HepG2 (cell line): ENCODE measurements around the gene TXNRD2. TPM values are rescaled to one million over a fixed set of nuclear protein-coding genes. Genes with fewer than 3 reads are reported as not detected.

Experiments used
- AKAP8 ChIP-seq: sonication (generic); formaldehyde crosslinking; IDR thresholded peaks from 2 replicates; pipeline ENCODE4 v1.5.1; 2020; ENCODE audit warnings: mild to moderate bottlenecking, missing genetic modification reagents
- ETV6 ChIP-seq: sonication (generic); formaldehyde crosslinking; conservative IDR thresholded peaks from 2 replicates; pipeline ENCODE4 v1.4.0; 2020; ENCODE audit warnings: missing genetic modification reagents
- MED1 ChIP-seq: sonication (generic); formaldehyde crosslinking; IDR thresholded peaks from 2 replicates; pipeline ENCODE4 v1.4.0; 2020; ENCODE audit warnings: missing genetic modification reagents
- RARA ChIP-seq: IDR thresholded peaks from 2 replicates; pipeline ENCODE4 v1.6.1; 2016; ENCODE audit warnings: missing genetic modification reagents, missing compliant biosample characterization
- SSRP1 ChIP-seq: IDR thresholded peaks from 2 replicates; pipeline ENCODE4 v1.6.1; 2016; ENCODE audit warnings: control low read depth
- ZNF333 ChIP-seq: sonication (generic); formaldehyde crosslinking; IDR thresholded peaks from 2 replicates; pipeline ENCODE4 v1.4.0; 2020; ENCODE audit warnings: mild to moderate bottlenecking, missing genetic modification reagents, borderline replicate concordance
- ZSCAN31 ChIP-seq: sonication (generic); formaldehyde crosslinking; IDR thresholded peaks from 2 replicates; pipeline ENCODE4 v1.5.0; 2020; ENCODE audit warnings: low read depth, mild to moderate bottlenecking, missing genetic modification reagents
- polyA plus RNA-seq, 8 experiments: library from polyadenylated mRNA; depleted of rRNA in 3 of 8; stranded (reverse) in 7 of 8; unstranded in 1 of 8; fragments of >200 nt; fragmentation: Illumina TruSeq in 4 of 8; extraction: Trizol in 4 of 8; gene quantifications; 2 replicates each; pipeline versions ENCODE4 v1.2.1 to v1.2.3, GENCODE V29; 2011 to 2016; ENCODE audit warnings: low read depth in 4 of 8, missing spikeins in 1 of 8, mixed read lengths in 1 of 8; ENCODE audit not compliant: insufficient read depth in 1 of 8
- total RNA-seq, 5 experiments: library from RNA; depleted of rRNA; stranded (reverse); fragments of >200 nt; fragmentation: Illumina TruSeq; extraction: Trizol; gene quantifications; 2 replicates each; pipeline ENCODE4 v1.2.3, GENCODE V29; 2016; ENCODE audit warnings: low read depth in 1 of 5
- TF ChIP-seq, protein P1 (sequence below): IDR thresholded peaks from 2 replicates; pipeline ENCODE4 v1.6.1; 2016; ENCODE audit warnings: low read depth
- TF ChIP-seq, protein P2 (sequence below): sonication (generic); formaldehyde crosslinking; IDR thresholded peaks from 2 replicates; pipeline ENCODE4 v1.5.0; 2020; ENCODE audit warnings: mild to moderate bottlenecking, missing genetic modification reagents, borderline replicate concordance
- TF ChIP-seq, protein P3 (sequence below): IDR thresholded peaks from 2 replicates; pipeline ENCODE4 v1.6.1; 2012; ENCODE audit warnings: inconsistent platforms
- TF ChIP-seq, protein P4 (sequence below): sonication (generic); formaldehyde crosslinking; IDR thresholded peaks from 2 replicates; pipeline ENCODE4 v1.4.0; 2020; ENCODE audit warnings: missing genetic modification reagents, borderline replicate concordance
- TF ChIP-seq, protein P5 (sequence below): sonication (generic); formaldehyde crosslinking; IDR thresholded peaks from 2 replicates; pipeline ENCODE4 v1.4.0; 2020; ENCODE audit warnings: mild to moderate bottlenecking, missing genetic modification reagents

The TXNRD2 gene
- total and polyA plus RNA-seq, 2 of the 13 experiments (the other 11 are each of a cell fraction or from before 2014, with no cell fraction given): 17.5 to 18.6 TPM

DNA sequence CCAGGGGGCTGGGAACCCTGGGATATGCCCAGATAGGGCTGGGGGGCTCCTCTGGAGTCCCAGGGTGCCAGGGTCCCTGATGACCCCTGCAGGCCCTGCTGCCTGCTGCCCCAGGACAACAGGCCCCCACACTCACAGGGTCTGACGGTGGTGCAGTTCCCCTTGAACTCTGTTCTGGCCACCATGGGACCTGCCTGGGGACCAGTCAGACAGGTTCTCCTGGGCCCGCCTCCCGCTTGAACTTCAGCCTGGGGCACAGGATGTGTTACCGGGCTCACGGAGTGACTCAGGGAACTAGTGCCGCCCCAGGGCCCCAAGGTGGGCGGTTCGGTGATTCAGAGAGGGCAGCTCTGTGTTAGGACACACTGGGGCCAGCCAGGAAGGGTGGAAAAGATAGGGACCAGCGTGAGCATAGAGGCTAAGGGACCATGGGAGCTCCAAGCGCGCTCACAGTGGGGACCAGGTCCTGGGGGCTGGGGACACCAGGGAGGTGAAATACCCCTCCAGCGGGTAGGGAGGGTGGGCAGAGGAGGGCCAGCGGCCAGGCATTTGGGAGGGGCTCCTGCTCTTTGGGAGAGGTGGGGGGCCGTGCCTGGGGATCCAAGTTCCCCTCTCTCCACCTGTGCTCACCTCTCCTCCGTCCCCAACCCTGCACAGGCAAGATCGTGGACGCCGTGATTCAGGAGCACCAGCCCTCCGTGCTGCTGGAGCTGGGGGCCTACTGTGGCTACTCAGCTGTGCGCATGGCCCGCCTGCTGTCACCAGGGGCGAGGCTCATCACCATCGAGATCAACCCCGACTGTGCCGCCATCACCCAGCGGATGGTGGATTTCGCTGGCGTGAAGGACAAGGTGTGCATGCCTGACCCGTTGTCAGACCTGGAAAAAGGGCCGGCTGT lies 21.5 kb upstream of the TXNRD2 start (continued):
- TF ChIP-seq, protein P1, sequence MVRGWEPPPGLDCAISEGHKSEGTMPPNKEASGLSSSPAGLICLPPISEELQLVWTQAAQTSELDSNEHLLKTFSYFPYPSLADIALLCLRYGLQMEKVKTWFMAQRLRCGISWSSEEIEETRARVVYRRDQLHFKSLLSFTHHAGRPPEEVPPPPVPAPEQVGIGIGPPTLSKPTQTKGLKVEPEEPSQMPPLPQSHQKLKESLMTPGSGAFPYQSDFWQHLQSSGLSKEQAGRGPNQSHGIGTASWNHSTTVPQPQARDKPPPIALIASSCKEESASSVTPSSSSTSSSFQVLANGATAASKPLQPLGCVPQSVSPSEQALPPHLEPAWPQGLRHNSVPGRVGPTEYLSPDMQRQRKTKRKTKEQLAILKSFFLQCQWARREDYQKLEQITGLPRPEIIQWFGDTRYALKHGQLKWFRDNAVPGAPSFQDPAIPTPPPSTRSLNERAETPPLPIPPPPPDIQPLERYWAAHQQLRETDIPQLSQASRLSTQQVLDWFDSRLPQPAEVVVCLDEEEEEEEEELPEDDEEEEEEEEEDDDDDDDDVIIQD: 0 out of 2 replicates have a peak, but pooled peaks have one; percentile 7
- peak; percentile 82 for TF ChIP-seq RARA (CRISPR knock-in tag)
- TF ChIP-seq, protein P2, sequence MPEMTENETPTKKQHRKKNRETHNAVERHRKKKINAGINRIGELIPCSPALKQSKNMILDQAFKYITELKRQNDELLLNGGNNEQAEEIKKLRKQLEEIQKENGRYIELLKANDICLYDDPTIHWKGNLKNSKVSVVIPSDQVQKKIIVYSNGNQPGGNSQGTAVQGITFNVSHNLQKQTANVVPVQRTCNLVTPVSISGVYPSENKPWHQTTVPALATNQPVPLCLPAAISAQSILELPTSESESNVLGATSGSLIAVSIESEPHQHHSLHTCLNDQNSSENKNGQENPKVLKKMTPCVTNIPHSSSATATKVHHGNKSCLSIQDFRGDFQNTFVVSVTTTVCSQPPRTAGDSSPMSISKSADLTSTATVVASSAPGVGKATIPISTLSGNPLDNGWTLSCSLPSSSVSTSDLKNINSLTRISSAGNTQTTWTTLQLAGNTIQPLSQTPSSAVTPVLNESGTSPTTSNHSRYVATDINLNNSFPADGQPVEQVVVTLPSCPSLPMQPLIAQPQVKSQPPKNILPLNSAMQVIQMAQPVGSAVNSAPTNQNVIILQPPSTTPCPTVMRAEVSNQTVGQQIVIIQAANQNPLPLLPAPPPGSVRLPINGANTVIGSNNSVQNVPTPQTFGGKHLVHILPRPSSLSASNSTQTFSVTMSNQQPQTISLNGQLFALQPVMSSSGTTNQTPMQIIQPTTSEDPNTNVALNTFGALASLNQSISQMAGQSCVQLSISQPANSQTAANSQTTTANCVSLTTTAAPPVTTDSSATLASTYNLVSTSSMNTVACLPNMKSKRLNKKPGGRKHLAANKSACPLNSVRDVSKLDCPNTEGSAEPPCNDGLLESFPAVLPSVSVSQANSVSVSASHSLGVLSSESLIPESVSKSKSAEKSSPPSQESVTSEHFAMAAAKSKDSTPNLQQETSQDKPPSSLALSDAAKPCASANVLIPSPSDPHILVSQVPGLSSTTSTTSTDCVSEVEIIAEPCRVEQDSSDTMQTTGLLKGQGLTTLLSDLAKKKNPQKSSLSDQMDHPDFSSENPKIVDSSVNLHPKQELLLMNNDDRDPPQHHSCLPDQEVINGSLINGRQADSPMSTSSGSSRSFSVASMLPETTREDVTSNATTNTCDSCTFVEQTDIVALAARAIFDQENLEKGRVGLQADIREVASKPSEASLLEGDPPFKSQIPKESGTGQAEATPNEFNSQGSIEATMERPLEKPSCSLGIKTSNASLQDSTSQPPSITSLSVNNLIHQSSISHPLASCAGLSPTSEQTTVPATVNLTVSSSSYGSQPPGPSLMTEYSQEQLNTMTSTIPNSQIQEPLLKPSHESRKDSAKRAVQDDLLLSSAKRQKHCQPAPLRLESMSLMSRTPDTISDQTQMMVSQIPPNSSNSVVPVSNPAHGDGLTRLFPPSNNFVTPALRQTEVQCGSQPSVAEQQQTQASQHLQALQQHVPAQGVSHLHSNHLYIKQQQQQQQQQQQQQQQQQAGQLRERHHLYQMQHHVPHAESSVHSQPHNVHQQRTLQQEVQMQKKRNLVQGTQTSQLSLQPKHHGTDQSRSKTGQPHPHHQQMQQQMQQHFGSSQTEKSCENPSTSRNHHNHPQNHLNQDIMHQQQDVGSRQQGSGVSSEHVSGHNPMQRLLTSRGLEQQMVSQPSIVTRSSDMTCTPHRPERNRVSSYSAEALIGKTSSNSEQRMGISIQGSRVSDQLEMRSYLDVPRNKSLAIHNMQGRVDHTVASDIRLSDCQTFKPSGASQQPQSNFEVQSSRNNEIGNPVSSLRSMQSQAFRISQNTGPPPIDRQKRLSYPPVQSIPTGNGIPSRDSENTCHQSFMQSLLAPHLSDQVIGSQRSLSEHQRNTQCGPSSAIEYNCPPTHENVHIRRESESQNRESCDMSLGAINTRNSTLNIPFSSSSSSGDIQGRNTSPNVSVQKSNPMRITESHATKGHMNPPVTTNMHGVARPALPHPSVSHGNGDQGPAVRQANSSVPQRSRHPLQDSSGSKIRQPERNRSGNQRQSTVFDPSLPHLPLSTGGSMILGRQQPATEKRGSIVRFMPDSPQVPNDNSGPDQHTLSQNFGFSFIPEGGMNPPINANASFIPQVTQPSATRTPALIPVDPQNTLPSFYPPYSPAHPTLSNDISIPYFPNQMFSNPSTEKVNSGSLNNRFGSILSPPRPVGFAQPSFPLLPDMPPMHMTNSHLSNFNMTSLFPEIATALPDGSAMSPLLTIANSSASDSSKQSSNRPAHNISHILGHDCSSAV (CRISPR knock-in tag): 0 out of 2 replicates have a peak, but pooled peaks have one; percentile 32
- TF ChIP-seq AKAP8 (CRISPR knock-in tag): peak; percentile 68; the same call in 1 of the 2 replicates
- peak; percentile 69; the same call in 1 of the 2 replicates for TF ChIP-seq ZSCAN31
- TF ChIP-seq, protein P3, sequence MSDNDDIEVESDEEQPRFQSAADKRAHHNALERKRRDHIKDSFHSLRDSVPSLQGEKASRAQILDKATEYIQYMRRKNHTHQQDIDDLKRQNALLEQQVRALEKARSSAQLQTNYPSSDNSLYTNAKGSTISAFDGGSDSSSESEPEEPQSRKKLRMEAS: peak; percentile 10; the same call in 1 of the 2 replicates
- TF ChIP-seq, protein P4, sequence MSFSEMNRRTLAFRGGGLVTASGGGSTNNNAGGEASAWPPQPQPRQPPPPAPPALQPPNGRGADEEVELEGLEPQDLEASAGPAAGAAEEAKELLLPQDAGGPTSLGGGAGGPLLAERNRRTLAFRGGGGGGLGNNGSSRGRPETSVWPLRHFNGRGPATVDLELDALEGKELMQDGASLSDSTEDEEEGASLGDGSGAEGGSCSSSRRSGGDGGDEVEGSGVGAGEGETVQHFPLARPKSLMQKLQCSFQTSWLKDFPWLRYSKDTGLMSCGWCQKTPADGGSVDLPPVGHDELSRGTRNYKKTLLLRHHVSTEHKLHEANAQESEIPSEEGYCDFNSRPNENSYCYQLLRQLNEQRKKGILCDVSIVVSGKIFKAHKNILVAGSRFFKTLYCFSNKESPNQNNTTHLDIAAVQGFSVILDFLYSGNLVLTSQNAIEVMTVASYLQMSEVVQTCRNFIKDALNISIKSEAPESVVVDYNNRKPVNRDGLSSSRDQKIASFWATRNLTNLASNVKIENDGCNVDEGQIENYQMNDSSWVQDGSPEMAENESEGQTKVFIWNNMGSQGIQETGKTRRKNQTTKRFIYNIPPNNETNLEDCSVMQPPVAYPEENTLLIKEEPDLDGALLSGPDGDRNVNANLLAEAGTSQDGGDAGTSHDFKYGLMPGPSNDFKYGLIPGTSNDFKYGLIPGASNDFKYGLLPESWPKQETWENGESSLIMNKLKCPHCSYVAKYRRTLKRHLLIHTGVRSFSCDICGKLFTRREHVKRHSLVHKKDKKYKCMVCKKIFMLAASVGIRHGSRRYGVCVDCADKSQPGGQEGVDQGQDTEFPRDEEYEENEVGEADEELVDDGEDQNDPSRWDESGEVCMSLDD (CRISPR knock-in tag): no peak
- TF ChIP-seq, protein P5, sequence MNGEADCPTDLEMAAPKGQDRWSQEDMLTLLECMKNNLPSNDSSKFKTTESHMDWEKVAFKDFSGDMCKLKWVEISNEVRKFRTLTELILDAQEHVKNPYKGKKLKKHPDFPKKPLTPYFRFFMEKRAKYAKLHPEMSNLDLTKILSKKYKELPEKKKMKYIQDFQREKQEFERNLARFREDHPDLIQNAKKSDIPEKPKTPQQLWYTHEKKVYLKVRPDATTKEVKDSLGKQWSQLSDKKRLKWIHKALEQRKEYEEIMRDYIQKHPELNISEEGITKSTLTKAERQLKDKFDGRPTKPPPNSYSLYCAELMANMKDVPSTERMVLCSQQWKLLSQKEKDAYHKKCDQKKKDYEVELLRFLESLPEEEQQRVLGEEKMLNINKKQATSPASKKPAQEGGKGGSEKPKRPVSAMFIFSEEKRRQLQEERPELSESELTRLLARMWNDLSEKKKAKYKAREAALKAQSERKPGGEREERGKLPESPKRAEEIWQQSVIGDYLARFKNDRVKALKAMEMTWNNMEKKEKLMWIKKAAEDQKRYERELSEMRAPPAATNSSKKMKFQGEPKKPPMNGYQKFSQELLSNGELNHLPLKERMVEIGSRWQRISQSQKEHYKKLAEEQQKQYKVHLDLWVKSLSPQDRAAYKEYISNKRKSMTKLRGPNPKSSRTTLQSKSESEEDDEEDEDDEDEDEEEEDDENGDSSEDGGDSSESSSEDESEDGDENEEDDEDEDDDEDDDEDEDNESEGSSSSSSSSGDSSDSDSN (CRISPR knock-in tag): peak; percentile 78
- peak; percentile 81 for TF ChIP-seq MED1 (CRISPR knock-in tag)
- TF ChIP-seq SSRP1 (CRISPR knock-in tag): no peak
- TF ChIP-seq ZNF333: peak; percentile 98
- 0 out of 2 replicates have a peak, but pooled peaks have one; percentile 15 for TF ChIP-seq ETV6 (CRISPR knock-in tag)
